Esophagus muscularis mucosa (tissue), 4 donors: ENCODE measurements around the gene PRKN.

Source experiments
- EP300 ChIP-seq: sonication (generic); formaldehyde crosslinking; IDR thresholded peaks from one replicate; pipeline ENCODE4 v1.6.1; 2017; ENCODE audit warnings: antibody characterized with exemption
- POLR2A ChIP-seq: fragments of 450-650 bp; IDR thresholded peaks from one replicate; pipeline ENCODE4 v1.6.1; 2017; ENCODE audit warnings: antibody characterized with exemption, moderate library complexity, mild to moderate bottlenecking, low read depth
- POLR2AphosphoS5 ChIP-seq, 2 donors: sonication (generic); formaldehyde crosslinking; IDR thresholded peaks; one replicate each; pipeline ENCODE4 v1.6.1; 2017; ENCODE audit warnings: antibody characterized with exemption in 2 of 2
- TF ChIP-seq, protein P1 (sequence below), 3 experiments: fragments of 200-600 bp in 2 of 3; fragments of 450-650 bp in 1 of 3; sonication (generic) in 2 of 3; IDR thresholded peaks; one replicate each; pipeline ENCODE4 v1.5.1; 2017 to 2019; ENCODE audit warnings: antibody characterized with exemption in 3 of 3, mild to moderate bottlenecking in 2 of 3, moderate library complexity in 1 of 3

DNA sequence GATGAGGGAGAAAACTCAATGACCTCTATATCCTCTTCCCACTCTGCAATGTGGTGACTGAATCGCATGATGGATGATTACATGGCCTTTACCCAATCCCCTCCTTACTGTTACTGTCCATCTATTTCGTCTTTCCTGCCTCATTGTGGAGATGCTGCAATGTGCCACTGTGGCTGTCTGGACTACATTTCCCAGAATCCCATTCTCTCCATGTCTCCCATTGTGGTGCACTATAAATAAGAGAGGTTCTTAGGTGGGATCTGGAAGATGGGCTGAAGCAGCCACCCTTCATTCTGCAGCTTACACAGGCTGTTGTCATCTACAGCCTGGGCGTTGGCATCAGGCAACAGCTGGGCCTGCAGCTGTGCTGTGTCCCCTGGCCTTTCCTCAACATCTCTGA lies 233.6 kb downstream of the PRKN start:
- TF ChIP-seq POLR2A (no peak), POLR2AphosphoS5 (IDR thresholded peaks at IDR 0.05) (no peak), EP300 (no peak)
- TF ChIP-seq, protein P1, sequence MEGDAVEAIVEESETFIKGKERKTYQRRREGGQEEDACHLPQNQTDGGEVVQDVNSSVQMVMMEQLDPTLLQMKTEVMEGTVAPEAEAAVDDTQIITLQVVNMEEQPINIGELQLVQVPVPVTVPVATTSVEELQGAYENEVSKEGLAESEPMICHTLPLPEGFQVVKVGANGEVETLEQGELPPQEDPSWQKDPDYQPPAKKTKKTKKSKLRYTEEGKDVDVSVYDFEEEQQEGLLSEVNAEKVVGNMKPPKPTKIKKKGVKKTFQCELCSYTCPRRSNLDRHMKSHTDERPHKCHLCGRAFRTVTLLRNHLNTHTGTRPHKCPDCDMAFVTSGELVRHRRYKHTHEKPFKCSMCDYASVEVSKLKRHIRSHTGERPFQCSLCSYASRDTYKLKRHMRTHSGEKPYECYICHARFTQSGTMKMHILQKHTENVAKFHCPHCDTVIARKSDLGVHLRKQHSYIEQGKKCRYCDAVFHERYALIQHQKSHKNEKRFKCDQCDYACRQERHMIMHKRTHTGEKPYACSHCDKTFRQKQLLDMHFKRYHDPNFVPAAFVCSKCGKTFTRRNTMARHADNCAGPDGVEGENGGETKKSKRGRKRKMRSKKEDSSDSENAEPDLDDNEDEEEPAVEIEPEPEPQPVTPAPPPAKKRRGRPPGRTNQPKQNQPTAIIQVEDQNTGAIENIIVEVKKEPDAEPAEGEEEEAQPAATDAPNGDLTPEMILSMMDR (IDR thresholded peaks at IDR 0.05) = no peak
